Calu3 (cell line): Measurements from ENCODE around the gene AHI1. TPM values are rescaled to one million over a fixed set of nuclear protein-coding genes. Genes with fewer than 3 reads are reported as not detected.

Experiments used
- BruUV-seq: library from RNA; stranded (reverse); fragments of 400-500 nt; replicated peaks from 2 replicates; lab custom pipeline; 2021; lab: Mats Ljungman, UMichigan
- CTCF ChIA-PET: fragments of 300-600 bp; sonication (Branson Sonifier 250); formaldehyde crosslinking; loops from one replicate; lab custom pipeline; 2022; ENCODE audit warnings: antibody characterized with exemption; lab: Charles Lee
- DNase-seq: peaks from one replicate; pipeline ENCODE4 v3.0.0; 2022
- H3K27ac Mint-ChIP-seq: one replicate; pipeline ENCODE4 v1.8.0; 2022; ENCODE audit warnings: mixed read lengths; ENCODE audit not compliant: unreplicated experiment
- H3K27me3 Mint-ChIP-seq: one replicate; pipeline ENCODE4 v1.8.0; 2022; ENCODE audit warnings: mixed read lengths; ENCODE audit not compliant: unreplicated experiment
- H3K36me3 Mint-ChIP-seq: one replicate; pipeline ENCODE4 v1.8.0; 2022; ENCODE audit warnings: mild to moderate bottlenecking, moderate library complexity, mixed read lengths; ENCODE audit not compliant: insufficient read depth, unreplicated experiment
- H3K4me1 Mint-ChIP-seq: one replicate; pipeline ENCODE4 v1.8.0; 2022; ENCODE audit warnings: mild to moderate bottlenecking, low read depth, mixed read lengths; ENCODE audit not compliant: unreplicated experiment
- H3K4me3 Mint-ChIP-seq: one replicate; pipeline ENCODE4 v1.8.0; 2022; ENCODE audit warnings: mild to moderate bottlenecking, low read depth, moderate library complexity, mixed read lengths; ENCODE audit not compliant: unreplicated experiment
- H3K9me3 Mint-ChIP-seq: one replicate; pipeline ENCODE4 v1.8.0; 2022; ENCODE audit warnings: low read depth, mixed read lengths; ENCODE audit not compliant: unreplicated experiment
- intact Hi-C: fragments of 100-400 bp; cut with micrococcal nuclease; formaldehyde crosslinking; loops from one replicate; pipeline ENCODE4 v1.10.0; 2022; ENCODE audit not compliant: unreplicated experiment
- total RNA-seq: library from RNA; stranded (reverse); gene quantifications from 2 replicates; pipeline ENCODE4 v1.2.3, GENCODE V29; 2022
- TF ChIP-seq, protein P1 (sequence below): fragments of 200-600 bp; IDR thresholded peaks from one replicate; pipeline ENCODE4 v1.8.0; 2022; ENCODE audit warnings: antibody characterized with exemption; ENCODE audit not compliant: unreplicated experiment

AHI1 gene
- total RNA-seq, 1 experiment from 2014 or later = 18.0 TPM

DNA sequence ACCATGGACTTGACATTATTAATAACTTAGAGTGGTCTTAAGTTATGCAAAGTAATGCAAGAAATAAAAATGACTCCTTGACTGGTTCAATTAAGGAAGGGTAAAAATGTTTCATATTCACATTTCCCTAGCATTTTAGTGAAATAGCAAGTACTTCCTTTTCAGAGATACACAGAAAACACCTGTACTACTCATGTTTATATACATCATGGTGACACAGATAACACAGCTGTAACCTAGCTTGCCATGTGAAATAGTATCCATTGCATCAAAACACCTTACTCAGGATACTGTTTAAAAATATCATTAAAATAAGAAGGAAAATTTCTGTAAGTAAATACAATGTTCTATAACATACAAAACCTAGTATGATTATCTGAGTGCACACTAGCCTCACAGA lies 102.4 kb downstream of the AHI1 start:
- no peaks in the 10 kb centered on the region for H3K9me3 Mint-ChIP-seq
- CTCF ChIA-PET = interaction anchor here (0.5 kb wide), 1 partner anchor 44 kb away, joined by 3 read pairs; no protein-coding TSS in a partner anchor
- no peaks in the 10 kb centered on the region for H3K27me3 Mint-ChIP-seq
- TF ChIP-seq, protein P1, sequence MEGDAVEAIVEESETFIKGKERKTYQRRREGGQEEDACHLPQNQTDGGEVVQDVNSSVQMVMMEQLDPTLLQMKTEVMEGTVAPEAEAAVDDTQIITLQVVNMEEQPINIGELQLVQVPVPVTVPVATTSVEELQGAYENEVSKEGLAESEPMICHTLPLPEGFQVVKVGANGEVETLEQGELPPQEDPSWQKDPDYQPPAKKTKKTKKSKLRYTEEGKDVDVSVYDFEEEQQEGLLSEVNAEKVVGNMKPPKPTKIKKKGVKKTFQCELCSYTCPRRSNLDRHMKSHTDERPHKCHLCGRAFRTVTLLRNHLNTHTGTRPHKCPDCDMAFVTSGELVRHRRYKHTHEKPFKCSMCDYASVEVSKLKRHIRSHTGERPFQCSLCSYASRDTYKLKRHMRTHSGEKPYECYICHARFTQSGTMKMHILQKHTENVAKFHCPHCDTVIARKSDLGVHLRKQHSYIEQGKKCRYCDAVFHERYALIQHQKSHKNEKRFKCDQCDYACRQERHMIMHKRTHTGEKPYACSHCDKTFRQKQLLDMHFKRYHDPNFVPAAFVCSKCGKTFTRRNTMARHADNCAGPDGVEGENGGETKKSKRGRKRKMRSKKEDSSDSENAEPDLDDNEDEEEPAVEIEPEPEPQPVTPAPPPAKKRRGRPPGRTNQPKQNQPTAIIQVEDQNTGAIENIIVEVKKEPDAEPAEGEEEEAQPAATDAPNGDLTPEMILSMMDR = no peak
- H3K4me1 Mint-ChIP-seq = no peaks in the 10 kb centered on the region
- H3K4me3 Mint-ChIP-seq = no peak overlapping the region
- DNase-seq = no peak
- intact Hi-C loops = no loop called here
- H3K27ac Mint-ChIP-seq = no peak overlapping the region
- BruUV-seq = no TSS peak
- H3K36me3 Mint-ChIP-seq = no peaks in the 10 kb centered on the region

DNA sequence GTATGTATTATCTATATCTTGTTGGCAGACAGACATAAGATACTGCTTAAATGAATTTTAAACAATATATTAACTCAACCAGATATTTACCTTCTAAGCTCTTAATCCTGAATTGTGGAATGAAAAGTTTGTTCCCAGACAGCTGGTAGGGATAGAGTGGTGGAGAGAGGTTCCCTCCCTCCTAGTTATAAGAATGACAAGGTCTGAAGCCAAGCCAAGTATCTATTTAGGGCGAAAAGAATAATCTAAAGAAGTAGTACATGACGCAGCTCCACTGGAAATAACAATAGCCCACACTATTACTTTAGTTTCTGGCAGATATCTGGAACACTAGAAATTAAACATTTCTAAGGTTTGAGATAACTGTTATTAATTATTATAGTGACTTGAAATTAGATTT lies 104.3 kb downstream of the AHI1 start:
- CTCF ChIA-PET = no interaction called here
- BruUV-seq = no TSS peak

DNA sequence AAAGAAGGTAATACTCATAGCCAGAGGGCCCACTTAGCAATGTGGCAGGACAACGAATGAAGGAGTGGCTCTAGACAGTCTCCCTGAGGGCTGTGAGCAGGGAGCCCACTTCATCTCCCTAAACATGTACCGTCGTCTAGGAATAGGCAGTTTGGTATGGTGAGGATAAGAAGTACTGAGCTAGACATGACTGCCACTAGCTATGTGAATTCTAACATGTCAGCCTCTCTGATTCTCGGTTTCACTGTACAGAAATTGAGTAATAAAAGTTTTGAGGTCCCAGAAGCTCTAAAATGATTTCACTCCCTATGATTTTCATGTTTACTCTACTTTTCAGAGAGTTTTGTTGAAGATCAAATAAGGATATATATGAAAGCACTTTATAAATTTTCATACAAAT lies 107.1 kb downstream of the AHI1 start:
- no peaks in the 10 kb centered on the region for H3K9me3 Mint-ChIP-seq
- TF ChIP-seq, protein P1 = no peak
- no peak for DNase-seq
- H3K36me3 Mint-ChIP-seq = no peaks in the 10 kb centered on the region
- no peak overlapping the region for H3K4me3 Mint-ChIP-seq
- H3K27me3 Mint-ChIP-seq = no peaks in the 10 kb centered on the region
- H3K27ac Mint-ChIP-seq = no peak overlapping the region
- intact Hi-C loops = no loop called here
- BruUV-seq = no TSS peak
- CTCF ChIA-PET = no interaction called here
- H3K4me1 Mint-ChIP-seq = no peaks in the 10 kb centered on the region

More for the DNA sequence above, 104.3 kb downstream of the AHI1 start:
- Mint-ChIP-seq H3K27ac (no peak overlapping the region), H3K36me3 (no peaks in the 10 kb centered on the region), H3K4me1 (no peaks in the 10 kb centered on the region), H3K9me3 (no peaks in the 10 kb centered on the region), H3K27me3 (no peaks in the 10 kb centered on the region), H3K4me3 (no peak overlapping the region)
- TF ChIP-seq, protein P1 = no peak
- DNase-seq = no peak
- intact Hi-C loops = no loop called here

DNA sequence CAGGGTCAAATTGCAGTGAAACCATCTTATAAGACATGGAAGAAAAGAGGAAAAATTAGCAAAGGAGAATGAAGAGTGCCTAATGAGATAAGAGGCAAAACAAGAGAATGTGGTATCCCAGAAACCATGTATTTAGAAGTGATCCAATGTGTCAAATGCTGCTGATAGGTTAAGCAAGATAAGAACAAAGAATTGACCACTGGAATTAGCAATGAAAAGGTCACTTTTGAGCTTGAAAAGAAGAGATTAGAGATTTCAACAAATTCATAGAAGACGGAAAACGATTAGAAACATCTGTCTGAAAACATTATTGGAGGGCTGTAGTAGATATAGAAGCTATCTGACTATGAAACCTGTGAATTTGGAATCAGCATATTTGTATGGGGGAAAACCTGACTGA lies 112.2 kb downstream of the AHI1 start:
- H3K27ac Mint-ChIP-seq = no peak overlapping the region
- H3K4me3 Mint-ChIP-seq = no peak overlapping the region
- no TSS peak for BruUV-seq
- no peaks in the 10 kb centered on the region for H3K27me3 Mint-ChIP-seq
- CTCF ChIA-PET = no interaction called here
- H3K4me1 Mint-ChIP-seq = no peaks in the 10 kb centered on the region
- TF ChIP-seq, protein P1 = no peak
- DNase-seq = no peak
- H3K36me3 Mint-ChIP-seq = no peaks in the 10 kb centered on the region
- H3K9me3 Mint-ChIP-seq = no peaks in the 10 kb centered on the region
- intact Hi-C loops = no loop called here
